Activated CD8-positive, alpha-beta memory T cell treated with anti-CD3 and anti-CD28 coated beads for 4 hours (primary cell): ENCODE results near the gene TMEM37.

ENCODE experiments used
- DNase-seq, 2 donors: peaks; one replicate each; pipeline ENCODE4 v3.0.0-alpha.2; 2020; ENCODE audit warnings: low read depth in 2 of 2

Gene TMEM37

DNA sequence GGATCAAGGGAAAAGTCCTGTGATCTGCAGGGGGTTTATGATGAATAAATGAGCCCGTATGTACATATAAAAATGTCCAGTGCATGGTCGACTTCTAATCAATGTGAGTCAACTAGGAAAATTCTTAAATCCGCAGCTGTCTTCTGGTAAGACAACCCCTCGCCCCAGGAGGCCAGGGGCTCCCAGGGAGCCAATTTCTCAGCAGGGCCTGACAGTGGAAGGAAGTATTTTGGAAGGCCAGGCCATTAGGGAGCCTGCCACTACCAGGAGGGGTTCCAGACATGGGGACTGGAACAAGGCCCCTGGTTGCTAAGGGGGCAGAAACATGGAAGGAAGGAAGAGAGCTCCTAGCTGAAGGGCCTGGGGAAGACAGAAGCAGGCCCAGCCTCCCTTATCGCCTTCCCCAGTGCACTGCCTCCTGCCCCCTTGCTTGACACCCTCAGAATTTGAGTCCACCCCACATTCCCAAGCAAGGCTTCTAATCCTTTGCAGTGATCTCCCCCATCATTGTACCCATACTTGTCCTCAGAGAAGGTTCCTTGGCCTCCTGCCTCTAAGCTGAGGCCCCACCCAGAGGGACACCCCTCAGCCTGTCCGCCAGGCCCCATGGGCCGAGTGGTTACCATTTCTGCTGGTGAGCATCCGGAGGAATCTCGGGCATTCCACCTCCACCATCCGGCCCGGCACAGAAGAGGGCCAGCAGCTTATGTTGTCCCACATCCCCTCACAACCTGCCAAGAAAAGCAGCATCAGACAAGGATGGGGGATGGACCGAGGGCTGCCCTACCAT lies 46.7 kb downstream of the TMEM37 start:
- DNase-seq: no peak

GRCh38 chr2:119478978-119479295 lies 47.3 kb downstream of the TMEM37 start:
- DNase-seq: no peak

GRCh38 chr2:119480184-119480583 lies 48.5 kb downstream of the TMEM37 start:
- DNase-seq: no peak

- DNase-seq: no peak
Observed at GRCh38 chr2:119480718-119481142, 49.1 kb downstream of the TMEM37 start.

- no peak for DNase-seq
Observed at GRCh38 chr2:119481501-119482455, 50.1 kb downstream of the TMEM37 start.

GRCh38 chr2:119482481-119483394 lies 51.1 kb downstream of the TMEM37 start:
- DNase-seq: no peak

DNA sequence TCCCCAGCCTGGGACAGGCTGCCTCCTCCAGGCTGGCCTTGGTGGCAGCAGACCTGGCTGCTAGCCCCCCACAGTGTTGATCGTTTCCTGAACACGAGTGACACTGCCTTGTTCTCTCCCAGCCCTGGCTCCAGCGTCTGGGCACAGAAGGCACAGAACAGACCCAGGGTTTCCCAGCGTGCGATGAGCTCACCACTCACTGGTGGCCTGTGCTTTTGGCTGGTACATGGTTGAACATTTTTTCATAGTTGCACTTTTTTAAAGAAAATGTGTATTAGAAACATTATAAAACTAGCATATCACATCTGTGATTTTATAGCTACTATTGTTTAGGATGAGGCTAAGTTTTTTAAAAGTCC lies 51.7 kb downstream of the TMEM37 start:
- no peak for DNase-seq

- no peak for DNase-seq
Observed at GRCh38 chr2:119483896-119484718, 52.5 kb downstream of the TMEM37 start.

- DNase-seq: no peak
Observed at GRCh38 chr2:119484834-119485233, 53.2 kb downstream of the TMEM37 start.

DNA sequence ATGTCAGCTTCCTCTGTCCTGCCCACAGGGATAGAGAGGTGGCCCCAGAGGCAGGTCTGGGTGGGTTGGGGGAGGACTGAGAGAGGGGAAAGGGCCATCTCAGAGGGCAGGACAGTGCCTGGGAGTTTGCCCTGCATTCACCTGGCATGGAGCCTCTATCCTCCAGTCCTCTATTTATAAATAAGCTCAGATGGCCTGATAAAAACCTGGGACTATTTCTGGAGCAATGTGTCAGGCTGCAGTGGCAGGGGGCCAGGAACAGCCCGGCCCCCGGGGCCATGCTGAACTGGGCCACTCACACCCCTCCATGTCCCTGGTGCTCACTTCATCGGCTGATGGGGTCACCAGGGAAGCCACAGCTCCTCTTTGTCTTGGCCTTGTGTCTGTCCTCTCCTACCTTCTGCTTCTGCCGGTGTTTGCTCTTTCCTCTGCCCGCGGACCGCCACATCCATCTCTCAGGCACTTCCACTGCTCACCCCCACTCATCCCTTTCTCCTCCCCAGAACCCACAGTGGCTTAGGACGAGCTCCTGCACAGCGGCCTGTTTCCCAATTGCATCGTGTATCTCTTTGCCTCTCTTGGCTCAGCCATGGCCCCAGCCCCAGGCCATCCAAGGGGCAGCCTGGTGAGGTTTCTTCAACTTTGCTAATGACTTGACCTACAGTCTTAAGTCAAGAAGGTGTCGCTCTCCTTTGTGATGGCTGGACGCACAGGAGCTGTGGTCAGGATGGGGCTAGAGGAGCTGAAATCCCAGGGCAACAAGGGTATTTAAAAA lies 53.9 kb downstream of the TMEM37 start:
- no peak for DNase-seq

DNA sequence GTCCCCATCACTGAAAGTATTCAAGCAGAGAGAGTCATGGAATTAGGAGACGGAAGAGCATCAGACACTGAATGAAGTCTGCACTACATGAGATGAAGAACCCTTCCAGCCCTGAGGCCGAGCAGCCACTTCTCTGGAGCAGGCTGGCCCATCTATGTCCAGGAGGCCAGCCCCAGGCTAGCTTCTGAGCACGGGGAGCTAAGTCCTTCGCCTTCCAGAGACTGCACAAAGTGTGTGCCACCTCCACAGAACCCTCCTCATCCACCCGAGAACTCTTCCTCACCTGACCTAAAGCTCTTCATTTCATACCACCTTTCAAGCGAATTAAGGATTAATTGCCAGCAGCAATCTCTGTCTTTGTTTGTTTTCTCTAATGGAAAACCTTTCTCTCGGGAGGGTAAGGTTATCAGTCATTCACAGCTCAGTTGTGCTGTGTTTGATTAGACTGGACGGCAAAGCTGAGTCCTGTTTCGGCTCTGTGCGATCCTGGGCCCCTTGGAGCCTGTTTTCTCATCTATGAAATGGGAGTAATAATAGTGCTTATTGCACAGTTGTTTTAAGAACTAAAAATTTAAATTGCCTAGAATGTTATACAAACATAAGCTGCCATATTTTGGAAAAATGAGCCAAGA lies 54.7 kb downstream of the TMEM37 start:
- no peak for DNase-seq

DNA sequence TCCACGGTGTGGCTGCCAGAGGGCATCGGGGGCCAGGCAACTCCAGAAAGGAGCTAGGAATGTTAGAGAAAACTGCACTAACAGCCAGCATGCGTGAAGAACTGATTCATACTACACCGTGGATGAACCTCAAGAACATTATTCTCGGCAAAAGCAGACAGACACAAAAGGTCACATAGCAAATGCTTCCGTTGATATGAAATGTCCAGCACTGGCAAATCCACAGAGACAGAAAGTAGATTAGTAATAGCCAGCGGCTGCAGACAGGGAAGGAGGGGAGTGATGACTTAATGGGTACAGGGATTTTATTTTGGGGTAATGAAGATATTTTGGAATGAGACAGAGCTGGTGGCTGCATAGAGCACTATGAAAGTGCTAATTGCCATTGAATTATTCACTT lies 55.2 kb downstream of the TMEM37 start:
- no peak for DNase-seq

GRCh38 chr2:119487434-119488244 lies 56.0 kb downstream of the TMEM37 start:
- no peak for DNase-seq
